ENCODE data around the gene GDI2.
"Not testable (repeated sequence)": the region's sequence is repeated elsewhere in the genome, so short reads cannot be mapped to it uniquely, and the experiment has no call there.

DNA sequence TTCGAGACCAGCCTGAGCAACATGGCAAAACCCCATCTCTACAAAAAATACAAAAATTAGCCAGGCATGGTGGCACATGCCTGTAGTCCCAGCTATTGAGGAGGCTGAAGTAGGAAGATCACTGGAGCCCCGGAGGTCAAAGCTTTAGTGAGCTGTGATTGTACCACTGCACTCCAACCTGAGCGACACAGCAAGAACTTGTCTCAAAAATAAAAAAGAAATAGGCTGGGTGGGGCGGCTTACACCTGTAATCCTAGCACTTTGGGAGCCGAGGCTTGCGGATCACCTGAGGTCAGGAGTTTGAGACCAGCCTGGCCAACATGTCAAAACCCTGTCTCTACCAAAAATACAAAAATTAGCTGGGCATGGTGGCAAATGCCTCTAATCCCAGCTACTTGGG, 13.3 kb upstream of the GDI2 start:
- not testable (repeated sequence) for TF ChIP-seq CTCF, POLR2AphosphoS5 (IDR thresholded peaks at IDR 0.05)
